ENCODE data around the gene DNMBP. TPM values are rescaled to one million over a fixed set of nuclear protein-coding genes. Genes with fewer than 3 reads are reported as not detected.

The DNMBP gene
- total RNA-seq, 2 donors from 2014 or later, result 17.9 to 34.2 TPM

DNA sequence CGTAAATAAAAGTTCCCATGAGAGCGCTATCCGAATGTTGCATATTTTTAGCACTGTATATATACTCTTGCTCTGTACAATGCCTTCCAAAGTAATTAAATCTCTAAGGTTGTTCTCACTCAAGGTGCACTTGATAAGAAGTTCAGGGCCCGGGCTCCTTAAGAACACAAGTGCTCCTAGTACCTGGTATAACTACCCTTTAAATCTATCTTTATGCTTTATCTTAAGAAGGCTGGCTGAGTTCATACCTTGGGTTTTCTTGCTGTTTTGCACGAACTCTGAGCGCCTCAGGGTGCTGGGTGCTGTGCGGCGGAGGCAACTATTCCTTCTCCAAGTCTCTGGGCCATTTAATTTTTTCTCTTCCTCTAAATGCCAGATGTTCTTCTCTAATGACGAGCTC, 80.4 kb downstream of the DNMBP start:
- DNase-seq (ENCODE audit: low spot score) (no peak), ATAC-seq (ENCODE audit: insufficient number of reproducible peaks, low FRiP score, low read depth) (no peak)
- no peaks in the 10 kb centered on the region for H3K9me3 ChIP-seq
- no peaks in the 10 kb centered on the region for H3K36me3 ChIP-seq
- H3K4me1 ChIP-seq (ENCODE audit: control insufficient read depth in 1 of 2, low read depth in 2 of 2), result peaks cover 0 to 6% of the 10 kb centered on the region in 2 donors
- no peak overlapping the region for H3K27ac ChIP-seq
- H3K4me3 ChIP-seq, result no peak overlapping the region
- no peaks in the 10 kb centered on the region for H3K27me3 ChIP-seq (replicated peaks; ENCODE audit: insufficient read depth)
- TF ChIP-seq, protein P1, sequence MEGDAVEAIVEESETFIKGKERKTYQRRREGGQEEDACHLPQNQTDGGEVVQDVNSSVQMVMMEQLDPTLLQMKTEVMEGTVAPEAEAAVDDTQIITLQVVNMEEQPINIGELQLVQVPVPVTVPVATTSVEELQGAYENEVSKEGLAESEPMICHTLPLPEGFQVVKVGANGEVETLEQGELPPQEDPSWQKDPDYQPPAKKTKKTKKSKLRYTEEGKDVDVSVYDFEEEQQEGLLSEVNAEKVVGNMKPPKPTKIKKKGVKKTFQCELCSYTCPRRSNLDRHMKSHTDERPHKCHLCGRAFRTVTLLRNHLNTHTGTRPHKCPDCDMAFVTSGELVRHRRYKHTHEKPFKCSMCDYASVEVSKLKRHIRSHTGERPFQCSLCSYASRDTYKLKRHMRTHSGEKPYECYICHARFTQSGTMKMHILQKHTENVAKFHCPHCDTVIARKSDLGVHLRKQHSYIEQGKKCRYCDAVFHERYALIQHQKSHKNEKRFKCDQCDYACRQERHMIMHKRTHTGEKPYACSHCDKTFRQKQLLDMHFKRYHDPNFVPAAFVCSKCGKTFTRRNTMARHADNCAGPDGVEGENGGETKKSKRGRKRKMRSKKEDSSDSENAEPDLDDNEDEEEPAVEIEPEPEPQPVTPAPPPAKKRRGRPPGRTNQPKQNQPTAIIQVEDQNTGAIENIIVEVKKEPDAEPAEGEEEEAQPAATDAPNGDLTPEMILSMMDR (IDR thresholded peaks at IDR 0.05), result no peak

DNA sequence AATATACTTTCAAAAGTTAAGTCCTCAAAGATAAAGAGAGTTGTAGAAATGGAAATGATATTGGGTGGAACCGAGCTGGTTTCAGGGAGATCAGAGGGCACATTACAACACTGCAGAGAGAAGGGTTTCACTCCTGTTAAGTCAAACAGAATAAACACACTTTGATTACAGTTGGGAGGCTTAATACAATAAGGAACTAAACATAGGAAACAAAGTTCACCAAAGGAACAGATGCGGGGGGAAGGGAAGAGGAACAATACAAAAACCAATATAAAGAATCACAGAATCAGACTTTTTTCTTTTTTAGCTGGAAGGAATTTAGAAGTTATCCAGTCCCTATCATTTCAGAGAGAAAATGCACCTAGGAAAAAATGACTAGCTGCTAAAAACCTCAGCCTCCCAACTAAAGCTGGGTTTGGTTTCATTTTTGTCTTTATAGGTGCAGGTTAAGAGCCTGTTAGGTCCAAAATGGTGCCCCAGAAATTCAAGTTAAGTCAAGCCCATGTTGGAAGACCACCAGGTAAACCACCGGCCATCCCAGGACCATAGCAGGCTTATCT, 81.9 kb downstream of the DNMBP start:
- H3K4me3 ChIP-seq, result no peak overlapping the region
- TF ChIP-seq, protein P1 (IDR thresholded peaks at IDR 0.05), result no peak
- H3K4me1 ChIP-seq (ENCODE audit: control insufficient read depth in 1 of 2, low read depth in 2 of 2), result peaks cover 0 to 6% of the 10 kb centered on the region in 2 donors
- no peak overlapping the region for H3K27ac ChIP-seq
- H3K27me3 ChIP-seq (replicated peaks; ENCODE audit: insufficient read depth), result no peaks in the 10 kb centered on the region
- no peaks in the 10 kb centered on the region for H3K9me3 ChIP-seq
- H3K36me3 ChIP-seq, result no peaks in the 10 kb centered on the region
- ATAC-seq (ENCODE audit: insufficient number of reproducible peaks, low FRiP score, low read depth) (no peak), DNase-seq (ENCODE audit: low spot score) (no peak)

GRCh38 chr10:99926925-99927720, 82.6 kb downstream of the DNMBP start:
- peaks cover 0 to 6% of the 10 kb centered on the region in 2 donors for H3K4me1 ChIP-seq (ENCODE audit: control insufficient read depth in 1 of 2, low read depth in 2 of 2)
- no peak for DNase-seq (ENCODE audit: low spot score)
- TF ChIP-seq, protein P1 (IDR thresholded peaks at IDR 0.05), result no peak
- H3K9me3 ChIP-seq, result no peaks in the 10 kb centered on the region
- ATAC-seq (ENCODE audit: insufficient number of reproducible peaks, low FRiP score, low read depth), result no peak
- H3K36me3 ChIP-seq, result no peaks in the 10 kb centered on the region
- no peak overlapping the region for H3K27ac ChIP-seq
- H3K4me3 ChIP-seq, result no peak overlapping the region
- no peaks in the 10 kb centered on the region for H3K27me3 ChIP-seq (replicated peaks; ENCODE audit: insufficient read depth)

- peaks cover 0 to 6% of the 10 kb centered on the region in 2 donors for H3K4me1 ChIP-seq (ENCODE audit: control insufficient read depth in 1 of 2, low read depth in 2 of 2)
- H3K36me3 ChIP-seq, result no peaks in the 10 kb centered on the region
- ATAC-seq (ENCODE audit: insufficient number of reproducible peaks, low FRiP score, low read depth), result no peak
- H3K27me3 ChIP-seq (replicated peaks; ENCODE audit: insufficient read depth), result no peaks in the 10 kb centered on the region
- no peak overlapping the region for H3K27ac ChIP-seq
- no peaks in the 10 kb centered on the region for H3K9me3 ChIP-seq
- no peak for DNase-seq (ENCODE audit: low spot score)
- H3K4me3 ChIP-seq, result no peak overlapping the region
- TF ChIP-seq, protein P1 (IDR thresholded peaks at IDR 0.05), result no peak
Measured at GRCh38 chr10:99924451-99925255, 85.1 kb downstream of the DNMBP start.

- Histone ChIP-seq H3K9me3 (no peaks in the 10 kb centered on the region), H3K4me1 (ENCODE audit: control insufficient read depth in 1 of 2, low read depth in 2 of 2) (peaks cover 0 to 2% of the 10 kb centered on the region in 2 donors), H3K27me3 (replicated peaks; ENCODE audit: insufficient read depth) (no peaks in the 10 kb centered on the region), H3K27ac (no peak overlapping the region), H3K36me3 (no peaks in the 10 kb centered on the region), H3K4me3 (no peak overlapping the region)
- no peak for DNase-seq (ENCODE audit: low spot score)
- ATAC-seq (ENCODE audit: insufficient number of reproducible peaks, low FRiP score, low read depth), result no peak
- TF ChIP-seq, protein P1 (IDR thresholded peaks at IDR 0.05), result no peak
Measured at GRCh38 chr10:99921948-99922347, 87.8 kb downstream of the DNMBP start.
